COLO668 (cell line): ENCODE results near the gene CRYBG1.
A peak's percentile ranks its signal among the peaks of the same experiment; 100 is the strongest.
"Not testable (repeated sequence)": the region's sequence is repeated elsewhere in the genome, so short reads cannot be mapped to it uniquely, and the experiment has no call there.

Experiments used
- DNase-seq: peaks from one replicate; lab custom pipeline; 2025; ENCODE audit not compliant: unreplicated experiment; lab: John Stamatoyannopoulos, UW

CRYBG1 gene

DNA sequence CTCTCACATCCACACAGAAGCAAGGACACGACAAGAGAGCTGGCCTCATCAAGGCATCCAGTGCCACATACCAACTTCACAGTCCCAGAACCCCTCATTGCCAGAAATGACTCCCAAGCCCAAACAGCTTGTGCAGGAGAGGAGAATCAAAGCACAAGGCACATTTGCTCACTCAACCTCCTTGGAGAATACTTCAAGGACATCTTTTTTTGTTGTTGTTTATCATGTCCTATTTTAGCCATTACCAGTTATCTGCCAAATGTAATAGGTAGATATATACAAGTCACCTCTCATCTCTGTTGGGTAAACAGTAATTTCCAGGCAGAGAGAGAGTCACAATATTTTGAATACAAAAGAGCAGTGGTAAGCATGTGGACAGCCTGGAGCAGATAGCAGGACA lies 221.0 kb downstream of the CRYBG1 start:
- DNase-seq, result no peak

DNA sequence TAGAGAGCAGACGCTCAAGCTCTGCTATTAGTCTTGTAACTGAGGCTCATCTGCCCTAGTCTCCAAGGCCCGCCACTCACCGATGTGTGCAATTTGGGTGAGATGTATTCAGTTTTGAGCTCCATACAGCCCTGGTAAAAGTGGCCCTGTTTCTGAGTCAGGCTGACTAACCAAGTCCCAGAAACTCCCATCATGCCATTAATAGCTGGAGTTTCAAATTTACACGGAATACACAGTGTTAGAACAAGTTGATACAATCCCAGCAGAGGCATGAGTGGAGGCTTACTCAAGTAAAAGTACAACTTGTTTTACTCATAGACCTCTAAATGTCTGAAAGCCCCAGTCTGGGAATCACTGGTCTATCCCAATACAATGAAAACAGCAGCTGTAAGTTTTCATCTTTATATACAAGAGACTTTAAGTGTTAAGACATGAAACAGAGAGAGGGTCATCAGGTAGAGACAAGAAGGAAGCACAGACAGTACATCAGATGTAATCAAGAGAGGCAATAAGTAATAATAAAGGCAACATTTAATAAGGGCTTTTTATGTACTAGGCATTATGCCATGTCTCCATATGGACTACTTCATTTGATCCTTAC lies 226.4 kb downstream of the CRYBG1 start:
- DNase-seq, result no peak

DNA sequence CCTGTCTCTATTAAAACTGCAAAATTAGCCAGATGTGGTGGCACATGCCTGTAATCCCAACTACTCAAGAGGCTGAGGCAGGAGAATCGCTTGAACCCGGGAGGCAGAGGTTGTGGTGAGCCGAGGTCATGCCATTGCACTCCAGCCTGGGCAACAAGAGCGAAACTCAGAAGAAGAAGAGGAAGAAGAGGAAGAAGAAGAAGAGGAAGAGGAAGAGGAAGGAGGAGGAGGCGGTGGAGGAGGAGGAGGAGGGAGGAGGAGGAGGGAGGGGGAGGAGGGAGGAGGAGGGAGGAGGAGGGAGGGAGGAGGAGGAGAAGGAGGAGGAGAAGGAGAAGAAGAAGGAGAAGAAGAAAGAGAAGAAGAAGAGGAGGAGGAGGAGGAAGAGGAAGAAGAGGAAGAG lies 228.4 kb downstream of the CRYBG1 start:
- not testable (repeated sequence) for DNase-seq

DNA sequence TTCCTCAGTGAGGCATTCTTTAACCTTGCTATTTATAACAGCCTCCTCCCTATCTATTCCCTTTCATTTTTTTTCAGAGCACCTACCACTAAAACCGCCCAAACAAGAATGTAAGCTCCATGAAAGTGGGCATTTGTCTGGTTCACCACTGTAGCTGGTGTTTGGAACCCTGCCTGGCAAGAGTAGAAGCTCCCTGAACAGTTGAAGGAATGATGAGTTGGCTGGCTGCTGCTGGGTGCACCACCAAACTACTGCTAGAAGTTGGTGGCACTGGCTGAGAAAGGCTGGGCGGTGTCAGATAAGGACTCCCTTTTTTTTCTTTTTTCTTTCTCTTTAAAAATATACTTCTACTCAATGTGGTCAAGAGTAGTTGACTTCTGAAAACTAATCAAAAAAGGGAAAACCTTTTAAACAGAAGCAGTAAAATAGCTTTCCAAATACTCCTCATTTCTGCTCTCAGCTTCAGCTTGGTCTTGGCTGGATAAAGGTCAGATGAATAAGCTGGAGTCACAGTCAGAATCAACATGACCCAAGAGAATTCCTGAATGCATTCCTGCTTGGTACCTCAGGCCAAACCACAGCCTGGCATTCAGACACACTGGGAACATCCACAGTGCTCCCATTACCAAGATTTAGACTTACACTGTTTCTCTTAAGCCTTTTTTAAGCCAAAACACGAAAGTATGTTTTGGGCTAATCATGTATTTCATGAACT lies 230.8 kb downstream of the CRYBG1 start:
- no peak for DNase-seq

DNA sequence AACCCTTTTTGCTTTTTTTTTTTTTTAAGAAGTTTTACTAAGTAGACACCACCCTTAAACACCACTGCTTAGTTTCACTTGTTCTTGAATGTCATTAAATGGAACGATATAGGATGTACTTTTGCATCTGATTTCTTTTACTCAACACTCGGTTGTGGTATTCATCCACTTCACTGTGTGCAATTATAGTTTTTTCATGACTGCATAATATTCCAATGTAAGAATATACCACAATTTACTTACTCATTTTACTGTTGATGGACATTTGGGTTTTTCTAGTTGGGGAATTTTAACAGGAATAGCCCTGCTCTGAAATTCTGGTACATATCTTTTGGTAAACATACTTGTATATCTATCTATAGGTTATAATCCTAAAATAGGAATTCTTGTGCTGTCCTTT lies 238.9 kb downstream of the CRYBG1 start:
- DNase-seq, result no peak

DNA sequence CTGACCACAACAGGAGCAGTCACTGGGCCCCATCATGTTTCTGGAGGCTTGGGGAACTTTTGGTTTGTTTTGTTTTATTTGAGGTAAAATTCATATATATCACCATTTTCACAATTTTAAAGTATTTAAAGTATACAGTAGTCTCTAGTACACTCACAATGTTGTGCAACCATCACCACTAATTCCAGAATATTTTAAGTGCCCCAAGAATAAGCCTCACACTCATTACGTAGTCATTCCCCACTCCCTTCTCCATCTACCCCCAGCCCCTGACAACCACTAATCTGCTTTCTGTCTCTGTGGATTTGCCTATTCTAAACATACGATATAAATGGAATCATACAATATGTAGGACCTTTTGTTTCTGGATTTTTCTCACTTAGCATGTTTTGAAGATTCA lies 239.8 kb downstream of the CRYBG1 start:
- DNase-seq, result no peak

DNA sequence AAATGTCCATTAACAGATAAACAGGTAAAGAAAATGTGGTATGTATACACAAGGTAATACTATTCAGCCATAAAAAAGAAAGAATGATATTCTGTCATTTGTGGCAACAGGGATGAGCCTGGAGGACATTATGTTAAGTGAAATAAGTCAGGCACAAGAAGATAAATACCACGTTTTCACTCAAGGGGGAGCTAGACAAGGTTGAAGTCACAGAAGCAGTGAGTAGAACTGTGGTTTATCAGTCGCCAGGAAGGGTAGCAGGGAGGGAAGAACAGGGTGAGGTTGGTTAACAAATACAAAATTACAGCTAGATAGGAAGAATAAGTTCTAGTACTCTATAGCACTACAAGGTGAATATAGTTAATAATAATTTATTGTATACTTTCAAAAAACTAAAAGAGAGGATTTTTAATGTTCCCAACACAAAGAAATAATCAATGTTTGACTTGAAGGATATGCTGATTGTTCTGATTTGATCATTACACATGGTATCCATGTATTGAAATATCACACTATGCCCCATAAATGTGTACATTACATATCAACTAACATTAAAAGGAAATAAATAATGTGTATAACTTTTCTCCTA lies 247.7 kb downstream of the CRYBG1 start:
- DNase-seq, result peak; percentile 17

DNA sequence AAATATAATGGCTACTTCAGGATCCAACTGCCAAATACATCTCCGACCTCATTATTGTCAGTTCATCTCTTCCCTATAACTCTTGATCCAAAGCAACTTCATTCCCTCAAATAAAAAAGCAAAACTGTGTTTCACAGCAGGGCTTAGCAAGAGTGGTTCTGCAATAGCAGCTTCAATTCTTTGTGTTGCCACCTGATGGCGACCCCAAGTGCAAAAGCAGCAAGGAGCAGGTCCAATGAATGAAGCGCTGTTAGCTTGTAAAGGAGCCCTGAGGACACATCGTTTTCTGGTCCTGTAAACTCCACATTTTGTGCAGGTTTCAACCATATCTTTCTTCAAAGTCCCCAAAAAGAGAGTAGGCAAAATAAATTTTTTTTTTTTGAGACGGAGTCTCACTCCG lies 249.2 kb downstream of the CRYBG1 start:
- peak; percentile 31 for DNase-seq

DNA sequence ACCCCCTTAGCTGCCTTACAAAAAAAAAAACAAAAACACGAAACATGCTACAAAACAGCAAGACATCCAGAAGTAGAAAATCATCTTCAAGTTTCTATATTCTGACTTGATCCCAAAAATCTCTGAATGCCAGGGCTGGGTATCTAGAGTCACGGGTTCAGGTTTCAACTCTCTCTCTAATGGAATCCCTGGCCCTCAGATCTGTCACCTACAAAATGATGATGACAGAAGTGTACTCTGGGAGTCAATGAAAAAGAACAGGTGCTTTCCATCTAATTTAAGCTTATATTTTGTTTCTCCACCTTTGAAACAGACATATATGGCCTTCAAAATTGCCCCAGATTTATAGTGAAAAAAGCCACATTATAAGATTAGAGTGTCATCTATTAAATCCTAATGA lies 250.5 kb downstream of the CRYBG1 start:
- DNase-seq, result no peak

DNA sequence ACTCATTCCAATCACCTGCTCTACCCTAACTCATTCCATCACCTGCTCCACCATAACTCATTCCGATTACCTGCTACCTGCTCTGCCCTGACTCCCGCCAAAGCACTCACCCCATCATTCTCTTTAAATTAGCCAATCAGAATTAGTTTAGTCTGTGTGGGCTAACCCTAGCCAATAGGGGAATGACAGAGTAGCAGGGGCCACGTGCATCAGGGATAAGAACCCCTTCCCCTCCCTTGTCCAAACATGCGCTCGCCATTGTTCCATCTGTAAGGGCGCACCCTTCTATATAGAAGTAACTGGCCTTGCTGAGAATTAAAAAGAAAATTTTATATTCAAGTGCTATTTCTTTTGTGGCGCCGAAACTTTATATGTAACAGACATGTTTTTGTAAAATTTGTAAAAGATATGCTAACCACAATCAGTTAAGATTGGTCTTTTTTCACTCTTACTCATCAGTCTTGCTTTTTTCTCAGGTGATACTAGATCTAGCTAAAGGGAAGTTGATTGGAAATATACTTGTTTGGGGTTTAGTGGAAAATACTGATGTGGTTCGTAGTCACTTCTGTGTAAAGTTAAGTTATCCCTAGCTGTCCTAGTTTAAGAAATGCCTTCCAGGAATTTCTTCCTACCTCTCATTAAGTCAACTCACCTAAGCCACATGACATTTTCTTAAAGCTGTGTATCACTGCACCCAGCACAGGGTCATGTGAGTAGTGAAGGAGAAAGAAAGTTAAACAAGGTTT lies 252.3 kb downstream of the CRYBG1 start:
- no peak for DNase-seq

DNA sequence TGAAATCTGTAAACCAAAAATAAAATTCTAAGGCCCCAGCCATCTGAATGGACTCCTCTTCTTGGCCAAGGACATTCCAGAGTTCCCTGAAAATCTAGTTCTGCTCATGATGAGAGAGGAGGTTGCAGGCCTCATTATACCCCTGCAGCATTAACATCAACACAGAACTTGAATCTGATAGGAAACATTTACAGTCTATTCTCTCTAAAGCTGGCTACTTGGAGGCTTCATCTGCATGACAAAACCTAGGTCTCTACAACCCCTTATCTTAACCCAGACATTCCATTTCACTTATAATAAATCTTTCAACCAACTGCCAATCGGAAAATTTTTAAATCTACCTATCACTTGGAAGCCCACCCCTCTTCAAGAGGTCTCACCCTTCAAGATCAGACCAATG lies 253.1 kb downstream of the CRYBG1 start:
- DNase-seq, result no peak

DNA sequence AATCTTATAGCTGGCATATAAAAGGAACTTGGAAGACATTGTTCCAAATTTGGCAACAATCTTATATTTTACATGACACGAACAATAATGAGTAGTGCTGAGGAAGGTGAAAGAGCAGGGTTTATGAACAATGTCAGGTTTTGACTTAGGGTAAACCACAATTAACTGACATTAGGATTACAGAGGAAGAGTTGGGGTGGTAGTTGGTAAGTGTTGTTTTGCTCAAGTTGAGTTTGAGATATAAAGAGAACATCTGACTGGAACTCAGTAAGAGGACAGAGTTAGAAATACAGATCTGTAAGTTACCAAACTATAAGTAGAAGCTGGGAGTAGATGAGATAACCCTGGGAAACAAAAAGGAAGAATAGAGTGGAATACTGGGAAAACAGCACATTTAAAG lies 253.6 kb downstream of the CRYBG1 start:
- no peak for DNase-seq

DNA sequence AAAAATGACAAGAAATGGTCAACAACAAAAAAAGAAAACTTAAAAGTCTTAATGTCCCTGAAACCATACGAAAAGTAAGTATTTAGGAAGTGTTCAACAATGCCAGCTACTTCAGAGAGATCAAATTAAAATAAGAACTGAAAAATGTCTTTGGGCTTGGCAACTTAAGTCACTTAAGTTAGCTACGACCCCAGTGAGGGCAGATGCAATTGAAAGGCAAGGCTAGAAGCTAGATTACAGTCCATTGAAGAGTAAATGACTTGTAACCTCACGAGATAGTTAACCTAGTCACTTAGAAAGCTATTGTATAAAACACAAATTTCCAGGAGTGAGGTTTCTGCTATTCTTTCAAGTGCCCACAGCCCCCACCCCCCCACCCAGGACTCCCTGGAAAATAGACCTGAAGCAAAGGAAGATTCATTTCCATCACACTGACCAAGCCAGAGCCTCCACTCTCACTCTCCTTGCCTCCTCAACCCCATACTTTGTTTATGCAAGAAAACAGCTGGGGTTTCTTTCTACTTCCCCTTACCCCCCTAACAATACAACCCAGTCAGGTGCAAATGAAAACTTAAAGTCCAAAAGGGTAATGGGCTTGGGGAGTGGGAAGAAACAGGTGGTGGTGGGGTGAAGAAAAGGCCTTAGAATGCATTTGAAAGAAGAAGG lies 254.2 kb downstream of the CRYBG1 start:
- no peak for DNase-seq

DNA sequence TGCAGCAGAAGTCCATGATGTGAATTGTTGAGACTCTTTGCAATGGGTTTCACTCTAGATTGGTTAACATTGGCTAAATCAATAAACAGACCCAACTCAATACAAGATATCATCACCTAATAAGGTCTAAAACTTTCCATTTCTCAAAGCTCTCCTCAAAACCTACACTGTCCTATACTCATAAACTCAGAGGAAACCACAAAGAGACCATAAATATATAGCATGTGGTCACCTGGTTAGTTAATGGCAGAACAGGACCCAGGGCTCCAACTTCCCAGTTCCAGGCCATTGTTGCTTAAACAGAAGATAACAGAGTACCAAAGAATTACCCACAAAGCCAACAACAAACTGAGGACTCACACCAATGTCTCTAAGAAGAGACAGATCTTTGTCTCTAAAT lies 256.8 kb downstream of the CRYBG1 start:
- no peak for DNase-seq

DNA sequence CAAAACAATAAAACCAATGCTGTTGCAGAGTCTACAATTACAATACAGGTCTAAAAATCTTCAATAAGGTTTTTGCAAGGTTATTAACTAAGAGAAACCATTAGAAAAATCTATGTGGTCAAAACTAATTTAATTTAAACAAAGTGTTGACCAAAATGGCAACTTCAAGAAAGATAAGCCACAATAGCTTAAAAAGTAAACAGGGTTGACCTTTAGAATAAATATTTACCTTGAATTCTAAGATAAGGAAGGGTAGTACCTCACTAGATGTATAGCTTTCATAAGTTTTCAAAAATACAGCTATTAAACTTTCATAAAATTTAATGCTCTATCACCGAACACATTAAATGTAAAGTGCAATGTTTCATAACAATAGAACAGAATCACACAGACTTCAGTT lies 257.3 kb downstream of the CRYBG1 start:
- DNase-seq, result no peak

DNA sequence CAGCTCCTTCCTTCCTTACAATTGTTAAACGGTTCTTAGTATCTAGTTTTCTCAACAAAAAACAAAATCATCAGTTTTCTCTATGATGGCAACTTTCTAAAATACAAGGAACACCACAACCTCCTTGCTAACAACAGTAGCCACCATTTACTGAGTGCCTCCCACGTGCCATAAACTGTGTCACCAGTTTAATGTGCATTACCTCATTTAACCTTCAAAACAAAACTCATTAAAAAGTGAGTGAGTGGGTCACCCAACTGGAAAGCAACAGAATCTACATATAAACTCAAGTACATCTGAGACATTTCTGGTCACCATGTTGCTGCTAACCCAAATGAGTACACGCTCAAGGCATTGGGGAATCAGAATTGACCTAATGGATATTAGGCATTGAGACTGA lies 257.8 kb downstream of the CRYBG1 start:
- DNase-seq, result no peak

DNA sequence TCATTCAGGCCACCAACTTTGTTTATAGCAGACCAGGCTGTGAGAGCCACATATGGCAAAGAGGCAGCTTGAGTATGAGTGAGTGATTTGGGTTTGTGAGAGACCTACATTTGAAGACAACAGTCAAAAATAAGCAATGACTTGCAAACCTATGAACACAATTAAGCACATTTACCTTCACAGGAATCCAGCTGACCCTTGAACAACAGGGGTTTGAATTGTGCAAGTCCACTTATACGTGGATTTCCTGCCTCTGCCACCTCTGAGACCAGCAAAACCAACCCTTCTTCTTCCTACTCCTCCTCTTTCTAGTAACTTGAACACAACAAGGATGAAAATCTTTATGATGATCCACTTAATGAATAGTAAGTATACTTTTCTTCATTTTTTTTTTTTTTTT lies 258.7 kb downstream of the CRYBG1 start:
- DNase-seq, result no peak

DNA sequence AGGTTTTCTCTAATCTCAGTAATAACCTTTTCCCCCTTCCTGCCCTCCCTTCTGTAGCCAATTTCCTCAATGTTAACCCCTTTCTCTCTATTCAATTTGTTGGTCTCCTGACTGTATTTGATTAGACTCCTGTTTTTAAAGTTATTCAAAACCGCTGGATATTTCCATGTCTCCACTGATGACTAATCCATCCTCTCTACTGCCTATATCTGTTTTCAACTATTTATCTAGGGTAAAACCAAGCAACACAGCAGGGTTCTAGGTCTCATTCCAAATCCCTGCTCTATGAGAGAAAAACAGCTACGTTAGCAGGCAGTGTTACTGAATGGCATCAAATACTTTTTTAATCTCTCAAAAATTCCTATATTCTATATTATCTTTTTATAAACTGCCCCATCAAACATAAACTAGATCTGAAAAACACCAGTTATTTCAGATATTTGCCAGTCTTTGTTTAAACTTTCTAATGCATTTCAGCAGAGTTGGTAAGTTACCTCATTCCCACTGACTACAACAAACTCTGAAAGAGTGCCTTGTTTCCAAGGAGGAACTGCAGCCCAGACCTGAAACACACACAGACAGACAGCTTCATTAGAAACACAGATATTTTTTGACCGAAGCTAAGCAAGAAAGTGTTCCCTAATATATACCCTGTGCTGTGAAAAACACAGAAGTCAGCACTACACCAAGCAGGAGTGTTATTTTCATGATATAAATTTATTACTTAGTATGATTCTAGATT lies 260.6 kb downstream of the CRYBG1 start:
- no peak for DNase-seq
